HL-60 (cell line): ENCODE data around the gene IFIT2.

Experiments used
- DNase-seq, 2 experiments: peaks; one replicate each; pipeline ENCODE4 v3.0.0-alpha.2; 2010 to 2020; ENCODE audit warnings: low read depth in 1 of 2, low spot score in 1 of 2
- H3K27ac ChIP-seq: fragments of 250-450 bp; sonication (Bioruptor Pico); replicated peaks from 2 replicates; pipeline ENCODE4 v1.5.1; 2020; ENCODE audit warnings: mild to moderate bottlenecking, moderate library complexity
- H3K27me3 ChIP-seq: fragments of 250-450 bp; sonication (Bioruptor Pico); 2 replicates; pipeline ENCODE4 v1.5.1; 2021; ENCODE audit warnings: mild to moderate bottlenecking, moderate library complexity; ENCODE audit not compliant: insufficient read depth, poor library complexity, severe bottlenecking
- H3K4me3 ChIP-seq: replicated peaks from 2 replicates; pipeline ENCODE4 v1.5.1; 2011; ENCODE audit warnings: mild to moderate bottlenecking, control low read depth, low read length; ENCODE audit not compliant: insufficient read depth
- CTCF ChIP-seq: IDR thresholded peaks from one replicate; pipeline ENCODE4 v1.5.1; 2011; ENCODE audit warnings: low read length, control low read depth, inconsistent platforms; ENCODE audit not compliant: insufficient read depth
- GABPA ChIP-seq: IDR thresholded peaks from 2 replicates; pipeline ENCODE4 v1.6.1; 2012; ENCODE audit warnings: low read depth
- POLR2AphosphoS5 ChIP-seq: IDR thresholded peaks from 2 replicates; pipeline ENCODE4 v1.6.1; 2012; ENCODE audit warnings: low read depth
- REST ChIP-seq: IDR thresholded peaks from 2 replicates; pipeline ENCODE4 v1.6.1; 2012; ENCODE audit warnings: low read depth; ENCODE audit not compliant: insufficient replicate concordance
- SPI1 ChIP-seq: IDR thresholded peaks from 2 replicates; pipeline ENCODE4 v1.6.1; 2012; ENCODE audit warnings: low read depth, mild to moderate bottlenecking, borderline replicate concordance

Gene IFIT2

GRCh38 chr10:89307269-89307577 lies 5.4 kb downstream of the IFIT2 start:
- no peaks in the 10 kb centered on the region for H3K27me3 ChIP-seq
- no peak overlapping the region for H3K27ac ChIP-seq
- H3K4me3 ChIP-seq = no peak overlapping the region
- TF ChIP-seq REST (no peak), SPI1 (no peak), GABPA (no peak), POLR2AphosphoS5 (no peak), CTCF (no peak)
- DNase-seq = no peak

- TF ChIP-seq CTCF (no peak), SPI1 (no peak), REST (no peak), POLR2AphosphoS5 (no peak), GABPA (no peak)
- no peaks in the 10 kb centered on the region for H3K27me3 ChIP-seq
These were observed 6.4 kb downstream of the IFIT2 start for GRCh38 chr10:89308266-89308665.

GRCh38 chr10:89308736-89309135 lies 6.9 kb downstream of the IFIT2 start:
- no peak overlapping the region for H3K27ac ChIP-seq
- TF ChIP-seq CTCF (no peak), GABPA (no peak), REST (no peak), SPI1 (no peak), POLR2AphosphoS5 (no peak)
- H3K27me3 ChIP-seq = no peaks in the 10 kb centered on the region
- no peak for DNase-seq
- H3K4me3 ChIP-seq = no peak overlapping the region

More at GRCh38 chr10:89308266-89308665, 6.4 kb downstream of the IFIT2 start:
- no peak overlapping the region for H3K4me3 ChIP-seq
- no peak overlapping the region for H3K27ac ChIP-seq
- no peak for DNase-seq
